Posterior cingulate gyrus (tissue), 11 donors: ENCODE data around the gene MAST4.

ENCODE experiments used
- DNase-seq, 10 donors: peaks; one replicate each; pipeline versions ENCODE4 v3.0.0 to v3.0.0-alpha.2; 2020 to 2021; ENCODE audit warnings: mixed read lengths in 3 of 10
- intact Hi-C: fragments of 100-400 bp; cut with DNase I; formaldehyde crosslinking; loops from one replicate; pipeline ENCODE4 v1.15.1; 2023

The MAST4 gene

DNA sequence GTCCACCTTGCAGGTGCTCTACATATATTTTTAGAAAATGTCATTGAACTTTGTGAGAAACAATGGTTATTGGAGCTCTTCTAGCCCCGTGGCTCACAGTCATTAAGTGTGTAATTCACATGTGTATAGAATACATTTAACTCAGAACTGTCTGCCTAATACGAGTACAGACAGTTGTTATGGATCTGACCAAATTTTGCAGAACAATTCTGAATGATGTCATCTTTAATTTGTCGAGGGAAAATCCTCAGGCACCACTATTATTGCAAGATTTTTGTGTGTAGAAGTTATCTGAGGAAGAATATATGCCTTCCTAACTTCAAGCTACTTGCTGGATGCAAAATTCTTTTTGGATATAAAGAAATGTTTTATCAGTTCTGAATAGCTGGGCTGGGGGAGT lies 383.5 kb downstream of the MAST4 start:
- no peak for DNase-seq
- intact Hi-C loops, result no loop called here

DNA sequence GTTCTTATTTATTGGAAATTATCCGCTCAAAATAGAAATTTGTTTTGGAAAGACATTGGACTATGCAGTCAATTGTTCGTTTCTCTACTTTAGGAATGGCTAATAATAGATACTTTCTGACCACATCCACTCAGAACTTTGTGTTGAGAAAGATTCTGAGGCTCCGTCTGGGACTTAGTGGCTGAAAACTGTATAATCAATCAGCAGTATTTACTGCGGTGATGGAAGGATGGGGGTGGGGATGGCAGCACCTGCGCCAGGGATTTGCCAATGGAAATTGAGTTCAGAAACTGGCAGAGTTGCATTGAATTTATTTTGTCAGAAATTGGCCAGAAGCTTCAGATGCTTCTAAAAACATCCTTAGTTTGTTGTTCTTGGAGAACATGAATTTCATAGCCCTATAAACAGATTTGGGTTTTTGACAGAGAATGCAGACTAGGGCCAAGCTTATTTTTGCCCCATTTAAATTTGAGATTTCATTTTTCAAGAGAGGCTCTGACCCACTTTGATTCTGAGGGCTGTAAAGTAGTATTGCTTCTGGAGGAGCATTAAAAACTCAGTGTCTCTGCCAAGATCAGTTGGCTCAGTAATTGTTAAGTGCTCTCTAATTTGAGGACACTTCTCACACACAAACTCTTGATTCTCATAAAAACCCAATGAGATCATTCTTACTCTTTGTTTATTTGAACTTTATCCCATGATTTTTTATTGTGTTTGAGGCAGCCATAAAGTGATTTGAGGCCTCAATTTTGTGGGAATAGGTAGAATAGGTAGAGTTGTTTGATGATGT lies 385.3 kb downstream of the MAST4 start:
- no peak for DNase-seq
- intact Hi-C loops, result no loop called here

DNA sequence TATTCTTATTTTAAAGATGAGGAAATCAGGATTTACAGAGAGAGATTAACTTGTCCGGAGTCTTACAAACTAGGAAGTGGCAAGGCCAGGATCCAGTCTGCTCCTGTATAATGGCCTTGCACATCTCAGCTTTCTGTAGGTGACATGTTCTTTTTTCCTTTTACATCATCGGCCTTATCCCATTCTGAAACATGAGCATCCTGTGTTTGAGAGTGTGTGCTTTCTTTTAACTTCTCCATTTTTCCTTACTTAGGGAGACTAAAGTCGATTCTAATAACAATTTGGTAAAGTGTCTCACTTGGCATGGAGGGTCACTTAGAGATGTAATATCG lies 385.8 kb downstream of the MAST4 start:
- no peak for DNase-seq
- intact Hi-C loops, result no loop called here

DNA sequence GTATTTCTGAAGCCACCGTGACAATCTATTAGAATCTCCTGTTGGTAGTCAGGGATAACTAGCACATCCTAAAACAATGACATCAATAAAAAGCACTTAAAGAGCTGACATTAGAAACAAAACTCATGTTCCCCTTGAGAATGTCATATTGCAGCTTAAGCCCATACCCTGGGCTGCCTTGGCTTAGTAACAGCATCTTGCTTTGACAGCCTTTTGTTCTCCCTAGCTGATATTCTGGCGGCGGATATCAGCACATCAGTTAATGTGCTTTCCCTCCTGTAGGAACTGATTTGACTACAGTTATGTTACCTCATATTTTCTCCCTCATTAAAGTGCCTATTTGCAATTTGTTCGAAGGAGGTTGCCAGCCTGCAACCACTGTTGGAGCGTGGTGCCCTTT lies 386.3 kb downstream of the MAST4 start:
- intact Hi-C loops, result no loop called here
- DNase-seq, result no peak

DNA sequence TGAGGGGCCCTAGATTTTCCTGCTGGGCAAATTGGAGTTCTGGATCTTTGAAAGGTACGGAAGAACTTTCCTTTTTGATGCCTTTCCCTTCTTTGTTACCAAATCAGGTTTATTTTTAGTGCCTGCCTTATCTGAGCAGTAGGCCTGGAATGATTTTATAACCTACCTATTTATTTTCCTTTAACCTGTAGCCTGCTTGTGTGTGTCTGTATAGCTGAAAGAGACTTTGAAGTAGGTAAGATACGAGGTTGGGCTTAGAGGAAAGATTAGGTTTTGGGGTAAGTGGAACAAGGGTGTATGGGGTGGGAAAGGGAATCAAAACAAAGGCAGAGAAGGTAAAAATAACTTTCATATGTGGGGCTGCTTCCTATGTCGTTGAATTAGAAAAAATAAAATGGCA lies 389.2 kb downstream of the MAST4 start:
- no peak for DNase-seq
- intact Hi-C loops, result loop anchor here (5.0 kb wide), 1 partner anchor 162 kb away; no protein-coding TSS in a partner anchor

DNA sequence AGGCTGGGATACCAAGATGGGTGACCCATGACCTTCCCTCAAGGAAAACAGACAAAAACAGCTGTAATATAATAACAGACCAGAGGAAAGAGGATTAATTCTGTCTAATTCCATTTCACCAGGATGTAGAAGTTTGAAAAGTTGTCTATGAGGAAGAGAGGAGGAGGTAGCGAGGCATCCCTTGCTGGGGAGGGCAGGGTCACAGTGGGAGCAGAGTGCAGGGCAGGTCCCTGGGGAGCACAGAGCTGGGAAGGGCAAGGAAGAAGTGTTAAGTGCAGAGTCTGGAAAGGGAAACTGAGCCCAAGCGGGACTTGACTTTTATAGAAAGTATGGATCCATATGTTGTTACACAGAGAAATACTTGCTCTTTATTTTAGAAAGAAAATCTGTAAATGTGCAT lies 389.8 kb downstream of the MAST4 start:
- intact Hi-C loops, result loop anchor here (5.0 kb wide), 1 partner anchor 161 kb away; no protein-coding TSS in a partner anchor
- DNase-seq, result no peak

DNA sequence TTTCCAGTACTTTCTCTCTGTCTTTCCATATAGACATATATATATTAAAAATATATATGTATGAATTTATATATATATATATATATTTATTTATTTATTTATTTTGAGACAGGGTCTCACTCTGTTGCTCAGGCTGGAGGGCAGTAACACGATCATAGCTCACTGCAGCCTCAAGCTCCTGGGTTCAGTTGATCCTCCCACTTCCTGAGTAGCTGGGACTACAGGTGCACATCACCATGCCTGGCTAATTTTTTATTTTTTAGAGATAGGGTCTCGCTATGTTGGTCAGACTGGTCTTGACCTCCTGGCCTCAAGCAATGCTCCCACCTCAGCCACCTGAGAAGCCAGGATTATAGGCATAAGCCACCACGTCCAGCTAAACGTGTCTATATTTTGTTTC lies 390.3 kb downstream of the MAST4 start:
- no peak for DNase-seq
- intact Hi-C loops, result loop anchor here (5.0 kb wide), 1 partner anchor 161 kb away; no protein-coding TSS in a partner anchor

DNA sequence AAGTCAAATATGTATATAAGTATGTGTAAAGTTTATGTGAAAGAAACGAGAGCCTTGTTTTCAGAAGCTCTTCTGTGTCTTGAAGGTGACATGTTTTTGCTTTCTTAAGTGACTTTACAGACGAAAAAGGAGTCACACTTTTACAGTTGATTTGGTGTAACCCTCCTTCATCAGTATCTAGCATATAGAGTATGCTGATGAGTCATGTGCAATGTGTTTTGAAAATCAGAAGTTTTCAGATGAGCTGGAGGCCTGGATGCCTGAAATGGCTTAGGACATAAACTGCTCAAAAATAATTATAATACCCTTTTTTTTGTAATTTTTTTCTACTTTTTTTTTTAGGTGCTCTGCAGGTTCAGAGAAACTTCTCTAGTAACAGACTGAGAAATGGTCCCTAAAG lies 390.9 kb downstream of the MAST4 start:
- intact Hi-C loops, result loop anchor here (5.0 kb wide), 1 partner anchor 160 kb away; no protein-coding TSS in a partner anchor

DNA sequence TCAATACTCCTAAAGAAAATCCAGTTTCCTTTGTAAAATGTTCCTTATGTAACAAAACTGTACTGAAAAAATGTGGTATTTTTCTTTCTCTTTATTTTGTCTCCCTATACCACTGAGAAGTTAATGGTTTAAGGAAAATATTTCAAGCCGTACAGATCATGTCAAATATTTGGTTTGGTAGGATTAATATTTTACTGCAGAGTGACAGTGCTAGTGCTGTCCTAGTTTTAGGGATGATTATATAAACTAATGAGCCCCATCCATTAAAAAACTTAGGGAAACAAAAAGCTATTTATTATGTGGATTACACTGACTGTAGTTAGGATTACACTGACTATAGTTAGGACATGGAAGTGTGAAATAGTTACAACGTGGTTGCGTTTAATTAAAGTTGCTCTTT lies 391.3 kb downstream of the MAST4 start:
- intact Hi-C loops, result loop anchor here (5.0 kb wide), 1 partner anchor 160 kb away; no protein-coding TSS in a partner anchor
- DNase-seq, result no peak

More for the DNA sequence above, 390.9 kb downstream of the MAST4 start:
- no peak for DNase-seq

DNA sequence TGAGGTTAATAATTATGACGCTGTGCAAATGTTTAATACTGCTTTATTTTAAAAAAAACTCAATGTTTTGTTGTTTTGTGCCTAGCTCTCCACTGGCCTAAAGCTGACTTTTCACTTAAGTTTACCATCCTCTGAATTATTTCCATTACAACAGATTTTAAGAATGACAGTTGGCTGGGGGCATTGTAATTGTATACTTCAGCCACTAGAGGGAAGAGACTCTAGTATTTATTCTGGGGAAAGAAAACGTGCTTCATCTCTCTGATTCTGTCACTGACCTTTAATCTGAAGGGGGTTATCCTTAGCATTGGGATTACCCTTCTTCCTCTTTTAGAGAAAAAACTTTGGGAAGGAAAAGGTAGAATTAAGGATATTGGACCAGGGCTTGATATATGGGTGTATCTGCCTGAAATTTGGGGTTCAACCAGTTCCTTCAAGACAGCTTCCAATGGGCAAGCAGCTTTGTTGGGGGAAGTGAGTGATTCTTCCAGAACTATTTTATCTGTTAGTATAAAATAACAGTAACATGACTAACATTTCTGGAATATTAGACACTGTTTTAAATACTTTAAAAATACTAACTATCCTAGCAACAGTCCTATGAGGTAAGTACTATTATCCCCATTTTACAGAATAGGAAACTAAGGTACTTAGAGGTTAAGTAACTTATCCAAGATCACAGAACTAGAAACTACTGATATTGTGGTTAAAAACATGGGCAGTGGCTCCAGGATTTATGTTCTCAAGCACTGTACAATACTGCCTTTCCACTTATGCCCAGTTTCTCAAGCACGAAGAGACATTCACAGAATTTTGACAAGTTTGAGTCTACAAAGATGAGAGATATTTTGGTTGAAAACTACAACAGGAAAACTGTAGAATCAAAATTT lies 392.0 kb downstream of the MAST4 start:
- no peak for DNase-seq
- intact Hi-C loops, result loop anchor here (5.0 kb wide), 1 partner anchor 159 kb away; no protein-coding TSS in a partner anchor

DNA sequence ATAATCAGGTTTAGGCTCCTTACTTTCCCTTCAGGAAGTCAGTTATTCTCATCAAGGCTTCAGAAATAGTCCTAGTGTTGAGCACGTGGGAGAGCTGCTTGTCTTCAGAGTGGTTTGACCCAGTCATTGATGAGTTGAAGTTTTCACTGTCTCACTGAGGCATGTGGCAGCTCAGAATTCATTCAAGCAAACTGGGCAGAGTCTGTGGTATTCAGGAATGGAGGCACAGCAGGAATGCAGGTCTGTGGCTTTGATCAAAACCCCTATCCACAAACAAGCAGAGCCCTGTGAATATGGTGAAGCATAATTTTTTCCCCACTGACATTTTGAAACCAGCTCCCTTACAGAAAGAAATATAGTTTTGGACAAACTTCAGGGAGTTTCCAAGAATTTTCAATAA lies 393.1 kb downstream of the MAST4 start:
- intact Hi-C loops, result loop anchor here (5.0 kb wide), 1 partner anchor 158 kb away; no protein-coding TSS in a partner anchor
- DNase-seq, result no peak

DNA sequence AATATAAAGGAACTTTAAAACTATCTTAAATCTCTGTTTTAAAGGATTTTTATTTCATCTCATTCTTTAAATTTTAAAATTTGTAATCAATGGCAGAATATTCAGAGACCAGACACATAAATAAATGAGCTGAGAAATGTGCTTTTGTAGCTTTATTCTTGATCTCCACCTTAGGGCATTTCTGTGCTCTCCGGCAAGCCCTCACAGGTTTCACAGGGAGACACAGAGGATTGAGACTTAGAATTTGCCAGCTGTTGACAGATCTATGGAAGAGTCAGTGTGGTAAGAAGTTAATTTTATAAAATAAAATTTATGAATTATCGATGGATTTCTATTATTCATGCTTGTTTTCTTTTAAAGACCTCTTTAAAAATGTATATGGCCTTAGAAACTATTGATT lies 393.6 kb downstream of the MAST4 start:
- DNase-seq, result no peak
- intact Hi-C loops, result loop anchor here (5.0 kb wide), 1 partner anchor 158 kb away; no protein-coding TSS in a partner anchor

DNA sequence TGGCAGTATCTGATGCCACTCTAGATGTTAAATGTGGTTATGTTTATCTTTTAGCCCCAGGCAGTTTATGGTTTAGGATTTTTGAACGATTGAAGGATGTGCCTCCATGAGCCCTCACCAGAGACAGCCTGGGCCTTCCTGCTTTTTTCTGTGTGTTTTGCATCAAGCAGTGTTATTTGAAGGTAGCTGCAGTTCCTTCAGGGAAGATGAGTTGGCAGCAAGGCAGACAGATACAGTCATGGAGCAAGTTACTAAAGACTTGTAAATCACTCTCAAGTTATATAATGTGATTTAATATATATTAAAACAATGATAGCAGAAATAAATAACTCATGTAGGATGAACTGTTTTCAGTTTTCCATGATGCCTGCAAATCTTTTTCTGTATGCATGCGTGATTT lies 395.6 kb downstream of the MAST4 start:
- no peak for DNase-seq
- intact Hi-C loops, result no loop called here

DNA sequence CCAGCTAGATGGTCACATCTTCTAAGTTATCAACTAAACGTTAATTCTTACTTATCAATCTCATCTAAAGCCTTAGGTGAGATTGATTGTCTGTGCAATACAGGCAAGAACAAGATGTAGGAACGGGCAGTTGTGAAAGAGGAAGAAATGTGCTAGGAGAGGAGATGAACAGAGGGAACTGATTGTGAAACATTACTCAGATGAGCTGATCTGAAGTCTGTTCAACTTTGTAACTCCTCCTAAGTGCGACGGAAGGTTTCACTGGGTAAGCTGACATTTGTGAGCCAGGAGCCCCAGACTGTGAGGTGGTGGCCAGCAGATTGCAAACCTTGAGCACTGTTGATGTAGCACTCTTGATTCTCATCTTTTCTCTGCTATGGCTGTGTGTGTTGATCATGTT lies 396.4 kb downstream of the MAST4 start:
- DNase-seq, result no peak
- intact Hi-C loops, result no loop called here

DNA sequence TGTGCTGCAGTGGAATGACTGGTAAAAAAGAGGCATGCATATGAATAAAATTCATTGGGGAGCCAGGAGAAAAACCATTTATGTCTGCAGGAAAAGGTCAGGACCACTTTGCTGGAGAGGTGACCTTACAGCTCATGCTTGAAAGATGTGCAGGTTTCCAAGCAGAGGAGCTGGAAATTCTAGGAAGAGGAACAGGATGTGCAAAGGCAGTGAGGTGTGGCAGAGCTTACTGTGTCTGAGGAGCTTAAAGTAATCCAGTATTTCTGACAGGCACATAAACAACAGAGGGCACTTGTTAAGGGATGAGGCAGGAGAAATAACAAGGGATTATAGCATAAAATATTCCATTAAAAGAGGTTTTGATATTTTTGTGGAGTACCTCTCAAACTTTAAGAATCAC lies 397.3 kb downstream of the MAST4 start:
- intact Hi-C loops, result no loop called here
- no peak for DNase-seq

DNA sequence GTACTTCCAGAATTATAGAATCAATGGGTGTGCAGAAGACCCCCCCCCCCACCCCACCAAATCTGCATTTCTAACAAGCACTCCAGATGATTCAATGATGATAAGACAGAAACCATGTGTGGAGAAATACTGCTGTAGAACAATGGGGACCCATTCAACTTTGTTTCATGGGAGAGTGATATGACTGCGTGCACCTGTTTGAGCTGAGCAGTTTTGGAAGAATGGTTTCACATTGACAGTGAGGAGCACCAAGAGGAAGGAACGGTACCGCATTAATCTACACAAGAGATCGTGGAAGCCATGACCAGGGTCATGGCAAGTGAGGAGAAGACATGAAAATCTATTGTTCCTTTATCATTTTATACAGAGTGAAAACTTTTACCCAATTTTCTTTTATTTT lies 397.7 kb downstream of the MAST4 start:
- intact Hi-C loops, result no loop called here

DNA sequence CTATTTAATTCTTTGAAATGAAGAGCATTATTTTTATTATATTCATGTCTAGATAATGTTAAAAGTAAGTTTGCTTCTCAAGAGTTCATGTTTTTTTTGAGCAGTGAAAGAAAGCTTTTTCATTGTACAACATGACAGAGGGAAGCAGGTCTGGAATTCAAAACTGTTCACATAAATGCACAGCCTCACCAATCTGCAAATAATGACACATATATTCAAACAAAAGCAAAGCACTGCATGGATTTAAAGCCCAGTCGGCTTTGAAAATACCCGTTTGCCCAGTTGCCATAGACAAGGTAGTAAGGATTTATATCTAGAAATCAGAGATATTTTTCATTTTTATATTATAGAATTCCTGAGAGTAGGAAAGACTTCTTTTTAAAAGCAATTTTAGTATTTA lies 398.6 kb downstream of the MAST4 start:
- intact Hi-C loops, result no loop called here
- DNase-seq, result no peak

More for the DNA sequence above, 397.7 kb downstream of the MAST4 start:
- DNase-seq, result no peak

DNA sequence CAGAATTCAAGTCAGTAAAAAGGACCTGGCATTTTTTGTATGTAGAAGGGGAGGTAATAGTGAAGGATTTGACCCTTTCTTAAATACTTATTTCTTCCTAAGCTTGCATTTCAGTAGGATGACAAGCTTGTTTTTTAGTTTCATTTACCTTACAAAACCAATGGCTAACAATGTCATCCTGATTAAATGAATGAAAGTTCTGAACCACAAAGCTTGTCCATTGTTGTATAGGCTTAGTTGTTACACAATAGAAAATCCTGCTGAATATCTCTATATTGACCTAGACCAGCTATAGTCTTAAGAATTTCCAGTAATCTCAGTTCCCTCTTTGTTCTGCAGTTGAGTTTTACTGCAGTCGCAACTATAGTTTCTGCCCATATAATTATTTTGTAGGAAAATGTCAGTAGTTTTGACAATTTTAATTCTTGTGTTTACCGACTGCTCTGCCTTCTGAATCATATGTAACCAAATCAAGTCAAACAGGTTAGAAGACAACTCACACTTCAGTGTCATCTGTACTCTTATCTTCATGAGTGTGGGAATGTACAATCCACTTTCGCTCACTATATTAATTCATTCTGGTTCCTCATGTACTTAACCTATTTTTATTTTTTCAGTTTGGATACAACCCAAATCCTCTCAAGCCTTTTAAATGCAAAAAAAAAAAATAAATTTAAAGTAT lies 404.7 kb downstream of the MAST4 start:
- DNase-seq, result no peak
- intact Hi-C loops, result no loop called here

DNA sequence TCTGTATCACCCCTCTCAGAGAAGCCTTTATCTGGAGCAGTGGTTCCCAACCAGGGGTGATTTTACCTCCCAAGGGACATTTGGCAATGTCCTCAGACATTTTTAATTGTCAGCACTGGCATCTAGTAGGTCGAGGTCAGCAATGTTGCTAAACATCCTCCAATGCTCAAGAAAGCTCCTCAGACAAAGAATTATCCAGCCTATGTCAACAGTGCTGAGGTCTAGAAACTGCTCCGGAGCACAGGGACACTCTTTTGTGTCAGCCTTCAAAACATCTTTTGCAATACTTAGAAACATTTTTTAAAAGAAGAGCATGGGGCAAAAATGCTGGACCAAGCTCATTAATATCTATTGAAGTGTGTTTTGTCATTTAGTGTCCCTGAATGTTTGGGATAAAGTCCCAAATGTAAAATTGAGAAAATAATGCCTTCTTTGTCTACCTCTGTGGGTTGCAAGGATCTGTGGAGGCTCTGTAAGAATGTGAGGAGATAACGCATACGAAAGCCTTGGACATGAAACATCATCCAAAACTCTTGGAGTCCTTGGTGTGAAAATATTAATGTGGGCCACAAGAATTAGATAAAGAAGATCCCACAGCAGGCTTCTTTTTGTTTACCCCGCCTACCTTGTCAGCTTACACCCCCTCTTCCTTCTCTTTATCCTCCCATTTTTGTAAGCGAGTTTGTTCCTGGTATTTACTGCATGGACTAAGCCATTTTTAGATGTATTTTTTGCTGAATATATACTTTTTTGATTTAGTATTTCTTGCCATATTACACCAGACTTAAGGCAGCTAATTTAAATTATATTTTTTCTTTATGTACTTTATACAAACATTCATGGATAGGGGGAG lies 406.9 kb downstream of the MAST4 start:
- no peak for DNase-seq
- intact Hi-C loops, result no loop called here

DNA sequence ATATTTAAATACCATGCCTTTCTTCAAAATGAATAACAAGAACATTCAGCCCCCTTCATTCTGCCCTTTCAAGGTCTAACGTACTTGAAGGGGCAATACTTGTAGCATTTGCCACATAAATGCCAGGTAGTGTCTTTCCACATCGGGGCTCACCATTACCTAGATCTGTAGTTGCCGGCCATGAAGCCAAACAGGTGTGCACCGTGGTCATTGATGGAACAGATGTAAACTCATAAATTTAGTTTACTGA lies 407.4 kb downstream of the MAST4 start:
- intact Hi-C loops, result no loop called here
- no peak for DNase-seq
